CD14-positive monocyte (primary cell): ENCODE data around the gene RPL26. TPM values are rescaled to one million over a fixed set of nuclear protein-coding genes. Genes with fewer than 3 reads are reported as not detected.

Source experiments
- DNase-seq, 3 donors: peaks; one replicate each; pipeline ENCODE4 v3.0.0-alpha.2; 2011 to 2022
- H2AFZ ChIP-seq: 2 replicates; pipeline ENCODE4 v1.6.0; 2012; ENCODE audit warnings: mild to moderate bottlenecking, low read depth, low read length, inconsistent platforms; ENCODE audit not compliant: insufficient read depth, poor library complexity, severe bottlenecking
- H3K27ac ChIP-seq, 2 donors: 1 replicate in 1 of 2; 2 replicates in 1 of 2; pipeline ENCODE4 v1.5.1; 2012 to 2013; ENCODE audit warnings: low read length in 2 of 2, control low read depth in 1 of 2, inconsistent platforms in 1 of 2, low read depth in 1 of 2, mild to moderate bottlenecking in 1 of 2
- H3K27me3 ChIP-seq, 2 donors: one replicate each; pipeline versions ENCODE4 v1.6.0 to v1.6.1; 2011 to 2013; ENCODE audit warnings: low read length in 2 of 2; ENCODE audit not compliant: control insufficient read depth in 2 of 2, insufficient read depth in 2 of 2
- H3K36me3 ChIP-seq, 2 donors: replicated peaks in 1 of 2; 1 replicate in 1 of 2; 2 replicates in 1 of 2; pipeline versions ENCODE4 v1.5.1 to v1.6.1; 2012 to 2013; ENCODE audit warnings: low read length in 2 of 2, control low read depth in 1 of 2, inconsistent platforms in 1 of 2, mild to moderate bottlenecking in 1 of 2; ENCODE audit not compliant: insufficient read depth in 2 of 2, control insufficient read depth in 1 of 2
- H3K4me1 ChIP-seq, 2 donors: 1 replicate in 1 of 2; 2 replicates in 1 of 2; pipeline versions ENCODE4 v1.5.1 to v1.6.1; 2012 to 2013; ENCODE audit warnings: low read length in 2 of 2, control low read depth in 1 of 2, inconsistent platforms in 1 of 2, mild to moderate bottlenecking in 1 of 2, moderate library complexity in 1 of 2; ENCODE audit not compliant: insufficient read depth in 2 of 2, control insufficient read depth in 1 of 2
- H3K4me2 ChIP-seq: replicated peaks from 2 replicates; pipeline ENCODE3; 2012; ENCODE audit warnings: low read length, moderate library complexity, mild to moderate bottlenecking; ENCODE audit not compliant: poor library complexity, severe bottlenecking; ENCODE audit errors: extremely low read depth
- H3K4me3 ChIP-seq, 3 experiments: fragments of 200-600 bp in 1 of 3; sonication (generic) in 1 of 3; replicated peaks in 1 of 3; 1 replicate in 2 of 3; 2 replicates in 1 of 3; pipeline ENCODE4 v1.5.1; 2011 to 2013; ENCODE audit warnings: low read length in 3 of 3, mild to moderate bottlenecking in 3 of 3, control low read depth in 2 of 3, low read depth in 2 of 3, inconsistent platforms in 1 of 3, moderate library complexity in 1 of 3
- H3K79me2 ChIP-seq: 2 replicates; pipeline ENCODE4 v1.6.0; 2012; ENCODE audit warnings: mild to moderate bottlenecking, control low read depth, inconsistent platforms, low read length, moderate library complexity; ENCODE audit not compliant: insufficient read depth
- H3K9ac ChIP-seq: 2 replicates; pipeline ENCODE4 v1.6.0; 2017; ENCODE audit warnings: low read length, mild to moderate bottlenecking; ENCODE audit not compliant: insufficient read depth, poor library complexity, severe bottlenecking
- H3K9me3 ChIP-seq, 2 donors: replicated peaks in 1 of 2; 1 replicate in 1 of 2; 2 replicates in 1 of 2; pipeline versions ENCODE4 v1.5.1 to v1.6.1; 2012 to 2013; ENCODE audit warnings: low read length in 2 of 2, control low read depth in 1 of 2; ENCODE audit not compliant: control insufficient read depth in 1 of 2, insufficient read depth in 1 of 2
- H4K20me1 ChIP-seq: 2 replicates; pipeline ENCODE4 v1.6.0; 2012; ENCODE audit warnings: mild to moderate bottlenecking, low read length, control low read depth, moderate library complexity; ENCODE audit not compliant: insufficient read depth
- H3K27ac Mint-ChIP-seq, 7 donors: one replicate each; pipeline ENCODE4 v1.8.0; 2020; ENCODE audit warnings: mild to moderate bottlenecking in 7 of 7, mixed read lengths in 7 of 7, moderate library complexity in 6 of 7, inconsistent platforms in 2 of 7
- H3K27me3 Mint-ChIP-seq, 3 donors: one replicate each; pipeline ENCODE4 v1.8.0; 2021 to 2022; ENCODE audit warnings: low read depth in 3 of 3, mild to moderate bottlenecking in 3 of 3, mixed read lengths in 3 of 3, moderate library complexity in 3 of 3, inconsistent platforms in 1 of 3
- H3K36me3 Mint-ChIP-seq, 2 donors: one replicate each; pipeline ENCODE4 v1.8.0; 2020; ENCODE audit warnings: mixed read lengths in 2 of 2, inconsistent platforms in 1 of 2, mild to moderate bottlenecking in 1 of 2
- H3K4me1 Mint-ChIP-seq: one replicate; pipeline ENCODE4 v1.8.0; 2020; ENCODE audit warnings: mild to moderate bottlenecking, mixed read lengths
- H3K4me3 Mint-ChIP-seq, 2 donors: one replicate each; pipeline ENCODE4 v1.8.0; 2020; ENCODE audit warnings: mild to moderate bottlenecking in 2 of 2, mixed read lengths in 2 of 2, moderate library complexity in 1 of 2
- H3K9me3 Mint-ChIP-seq, 7 donors: one replicate each; pipeline ENCODE4 v1.8.0; 2020 to 2022; ENCODE audit warnings: mixed read lengths in 7 of 7, mild to moderate bottlenecking in 6 of 7, moderate library complexity in 6 of 7, inconsistent platforms in 2 of 7
- WGBS: methylation state at CpG from one replicate; pipeline ENCODE4 v1.1.5; 2013; ENCODE audit warnings: missing lambda C conversion rate; ENCODE audit not compliant: insufficient coverage; 5-methylcytosine and 5-hydroxymethylcytosine counted together
- intact Hi-C, 2 donors: fragments of 100-400 bp; cut with micrococcal nuclease; formaldehyde crosslinking; loops; one replicate each; pipeline versions ENCODE4 v1.15.0 to v1.15.1; 2023
- polyA plus RNA-seq, 3 donors: library from polyadenylated mRNA; depleted of rRNA in 1 of 3; unstranded in 2 of 3; stranded (reverse) in 1 of 3; fragments of 300-500 nt in 2 of 3; fragments of >200 nt in 1 of 3; fragmentation: Illumina TruSeq in 2 of 3; gene quantifications; 1 replicate in 2 of 3; 2 replicates in 1 of 3; pipeline ENCODE4 v1.2.3, GENCODE V29; 2012 to 2021
- TF ChIP-seq, protein P1 (sequence below): fragments of 200-600 bp; IDR thresholded peaks from one replicate; pipeline ENCODE4 v1.8.0; 2022; ENCODE audit warnings: antibody characterized with exemption, mild to moderate bottlenecking

Gene RPL26
- polyA plus RNA-seq, 3 donors, result 859 to 4,469 (median 884) TPM

DNA sequence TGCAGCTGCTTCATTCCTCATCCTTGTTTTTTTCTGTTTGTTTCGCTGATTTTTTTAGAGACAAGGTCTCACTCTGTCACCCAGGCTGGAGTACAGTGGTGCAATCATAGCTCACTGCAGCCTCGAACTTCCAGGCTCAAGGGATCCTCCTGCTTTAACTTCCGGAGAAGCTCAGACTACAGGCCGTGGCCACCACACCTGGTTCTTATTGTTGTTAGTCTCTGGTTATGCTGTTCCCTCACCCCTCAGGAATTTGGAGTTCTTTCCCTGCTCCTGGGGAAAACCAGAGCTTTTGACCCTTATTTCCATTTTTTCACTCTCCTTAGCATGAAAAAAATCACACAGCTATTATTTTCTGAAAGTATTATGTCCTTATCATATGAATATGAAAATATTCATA is 41.5 kb downstream of the RPL26 start:
- no peaks in the 10 kb centered on the region for H3K79me2 ChIP-seq
- H3K4me3 Mint-ChIP-seq, result no peak overlapping the region
- TF ChIP-seq, protein P1, sequence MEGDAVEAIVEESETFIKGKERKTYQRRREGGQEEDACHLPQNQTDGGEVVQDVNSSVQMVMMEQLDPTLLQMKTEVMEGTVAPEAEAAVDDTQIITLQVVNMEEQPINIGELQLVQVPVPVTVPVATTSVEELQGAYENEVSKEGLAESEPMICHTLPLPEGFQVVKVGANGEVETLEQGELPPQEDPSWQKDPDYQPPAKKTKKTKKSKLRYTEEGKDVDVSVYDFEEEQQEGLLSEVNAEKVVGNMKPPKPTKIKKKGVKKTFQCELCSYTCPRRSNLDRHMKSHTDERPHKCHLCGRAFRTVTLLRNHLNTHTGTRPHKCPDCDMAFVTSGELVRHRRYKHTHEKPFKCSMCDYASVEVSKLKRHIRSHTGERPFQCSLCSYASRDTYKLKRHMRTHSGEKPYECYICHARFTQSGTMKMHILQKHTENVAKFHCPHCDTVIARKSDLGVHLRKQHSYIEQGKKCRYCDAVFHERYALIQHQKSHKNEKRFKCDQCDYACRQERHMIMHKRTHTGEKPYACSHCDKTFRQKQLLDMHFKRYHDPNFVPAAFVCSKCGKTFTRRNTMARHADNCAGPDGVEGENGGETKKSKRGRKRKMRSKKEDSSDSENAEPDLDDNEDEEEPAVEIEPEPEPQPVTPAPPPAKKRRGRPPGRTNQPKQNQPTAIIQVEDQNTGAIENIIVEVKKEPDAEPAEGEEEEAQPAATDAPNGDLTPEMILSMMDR, result no peak
- intact Hi-C loops, result no loop called here
- H3K27ac ChIP-seq, result no peak overlapping the region
- no peak overlapping the region for H3K4me3 ChIP-seq
- peaks cover 0 to 17% of the 10 kb centered on the region in 2 donors for H3K27me3 ChIP-seq
- H3K4me1 ChIP-seq, result peaks cover 13 to 20% of the 10 kb centered on the region in 2 donors
- peaks cover 12% of the 10 kb centered on the region for H3K4me1 Mint-ChIP-seq
- no peak overlapping the region for H2AFZ ChIP-seq
- H3K9me3 Mint-ChIP-seq, result peaks cover 0 to 3% (median 0%) of the 10 kb centered on the region in 7 donors
- peaks cover 15 to 22% (median 22%) of the 10 kb centered on the region in 3 donors for H3K27me3 Mint-ChIP-seq
- no peaks in the 10 kb centered on the region for H3K36me3 ChIP-seq
- H3K9me3 ChIP-seq, result no peaks in the 10 kb centered on the region
- no peaks in the 10 kb centered on the region for H3K36me3 Mint-ChIP-seq
- 100% methylated on average over 1 of the region's 4 CpGs for WGBS
- H3K9ac ChIP-seq, result no peak overlapping the region
- H3K27ac Mint-ChIP-seq, result no peak overlapping the region
- H4K20me1 ChIP-seq, result no peaks in the 10 kb centered on the region
- DNase-seq, result no peak
- no peak overlapping the region for H3K4me2 ChIP-seq

- Histone ChIP-seq H3K27me3 (no peaks in the 10 kb centered on the region), H3K36me3 (no peaks in the 10 kb centered on the region), H4K20me1 (no peaks in the 10 kb centered on the region), H3K4me2 (peak within 1 kb of the TSS; percentile 73), H3K79me2 (no peaks in the 10 kb centered on the region), H3K4me1 (peaks cover 13 to 20% of the 10 kb centered on the region in 2 donors), H3K9ac (no peak within 1 kb of the TSS), H3K4me3 (no peak within 1 kb of the TSS), H3K27ac (no peak within 1 kb of the TSS), H3K9me3 (no peaks in the 10 kb centered on the region), H2AFZ (peak within 1 kb of the TSS; percentile 71)
- TF ChIP-seq, protein P1, result no peak
- Mint-ChIP-seq H3K9me3 (no peaks in the 10 kb centered on the region), H3K4me1 (peaks cover 12% of the 10 kb centered on the region), H3K4me3 (peak within 1 kb of the TSS in 1 of 2 donors; percentile 82), H3K36me3 (no peaks in the 10 kb centered on the region), H3K27me3 (peaks cover 6 to 11% (median 8%) of the 10 kb centered on the region in 3 donors), H3K27ac (peak within 1 kb of the TSS in 5 of 7 donors; percentile 13 to 78 (median 64))
- no CpG with 5 or more reads among the region's 2 CpGs for WGBS
- DNase-seq, result no peak
- intact Hi-C loops, result no loop called here
Measured at GRCh38 chr17:8339540-8339939, 43.5 kb downstream of the RPL26 start, which contains the start of gene ODF4. Gene ODF4 (plus strand): TSS chr17:8339840. CDS start chr17:8340052, 212 bp downstream.
